Activated CD8-positive, alpha-beta T cell treated with anti-CD3 and anti-CD28 coated beads for 36 hours (primary cell): ENCODE measurements around the gene INTS2. TPM values are rescaled to one million over a fixed set of nuclear protein-coding genes. Genes with fewer than 3 reads are reported as not detected.
"Not testable (repeated sequence)": the region's sequence is repeated elsewhere in the genome, so short reads cannot be mapped to it uniquely, and the experiment has no call there.

Source experiments
- ATAC-seq: fragments of 200-7000 bp; cut with Tn5 transposase; one replicate; pipeline ENCODE4 v1.10.0; 2021; ENCODE audit warnings: mild to moderate bottlenecking, moderate library complexity
- CTCF ChIA-PET: fragments of 350-600 bp; sonication (Branson Sonifier 250); formaldehyde crosslinking; loops from one replicate; lab custom pipeline; 2021; ENCODE audit warnings: antibody characterized with exemption; lab: Charles Lee
- POLR2A ChIA-PET: fragments of 350-600 bp; sonication (Branson Sonifier 250); formaldehyde crosslinking; loops from one replicate; lab custom pipeline; 2021; ENCODE audit warnings: antibody characterized with exemption; lab: Charles Lee
- DNase-seq: peaks from one replicate; pipeline ENCODE4 v3.0.0-alpha.2; 2020
- H3K27ac Mint-ChIP-seq: one replicate; pipeline ENCODE4 v1.8.0; 2021; ENCODE audit warnings: mild to moderate bottlenecking, mixed read lengths
- H3K27me3 Mint-ChIP-seq: one replicate; pipeline ENCODE4 v1.8.0; 2021; ENCODE audit warnings: mixed read lengths
- H3K36me3 Mint-ChIP-seq: one replicate; pipeline ENCODE4 v1.8.0; 2021; ENCODE audit warnings: low read depth, mixed read lengths
- H3K4me1 Mint-ChIP-seq: one replicate; pipeline ENCODE4 v1.8.0; 2021; ENCODE audit warnings: low read depth, mixed read lengths
- H3K4me3 Mint-ChIP-seq: one replicate; pipeline ENCODE4 v1.8.0; 2021; ENCODE audit warnings: mild to moderate bottlenecking, moderate library complexity, mixed read lengths
- H3K9me3 Mint-ChIP-seq: one replicate; pipeline ENCODE4 v1.8.0; 2021; ENCODE audit warnings: mixed read lengths
- intact Hi-C: fragments of 100-400 bp; cut with micrococcal nuclease; formaldehyde crosslinking; loops from one replicate; pipeline ENCODE4 v1.10.0; 2022
- total RNA-seq, 2 experiments: library from RNA; stranded (reverse); gene quantifications; one replicate each; pipeline ENCODE4 v1.2.3, GENCODE V29; 2021
- TF ChIP-seq, protein P1 (sequence below): fragments of 200-600 bp; IDR thresholded peaks from one replicate; pipeline ENCODE4 v1.8.0; 2022; ENCODE audit warnings: antibody characterized with exemption, mild to moderate bottlenecking

The INTS2 gene
- total RNA-seq, 2 experiments from 2014 or later = 30.7 to 33.5 TPM

DNA sequence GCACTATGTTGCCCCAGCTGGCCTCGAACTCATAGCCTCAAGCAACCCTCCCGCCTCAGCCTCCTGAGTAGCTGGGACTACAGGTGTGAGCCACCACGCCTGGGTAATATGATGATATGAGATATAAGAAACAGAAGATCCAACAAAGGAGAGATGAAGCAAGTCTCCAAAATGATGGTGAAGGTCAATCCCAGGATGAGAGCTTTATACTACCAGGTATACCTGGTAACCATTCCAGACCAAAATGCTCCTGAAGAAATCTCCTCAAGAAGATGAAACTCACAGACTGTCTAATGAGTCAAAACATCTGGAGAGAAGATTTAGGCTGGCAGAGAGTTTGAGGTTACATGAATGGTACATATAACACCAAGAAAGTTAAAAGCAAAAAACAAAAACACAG, 24.5 kb downstream of the INTS2 start:
- Mint-ChIP-seq H3K36me3 (peaks cover 36% of the 10 kb centered on the region), H3K9me3 (no peaks in the 10 kb centered on the region), H3K27me3 (no peaks in the 10 kb centered on the region), H3K4me1 (no peaks in the 10 kb centered on the region), H3K4me3 (no peak overlapping the region), H3K27ac (no peak overlapping the region)
- CTCF ChIA-PET = interaction anchor here (0.6 to 2.4 kb wide), 2 partner anchors 206 to 1055 kb away, joined by 3 to 7 read pairs; no protein-coding TSS in a partner anchor
- DNase-seq = no peak
- ATAC-seq = no peak
- intact Hi-C loops = no loop called here
- POLR2A ChIA-PET = interaction anchor here (0.7 kb wide), 1 partner anchor 12 kb away, joined by 4 read pairs; no protein-coding TSS in a partner anchor
- TF ChIP-seq, protein P1, sequence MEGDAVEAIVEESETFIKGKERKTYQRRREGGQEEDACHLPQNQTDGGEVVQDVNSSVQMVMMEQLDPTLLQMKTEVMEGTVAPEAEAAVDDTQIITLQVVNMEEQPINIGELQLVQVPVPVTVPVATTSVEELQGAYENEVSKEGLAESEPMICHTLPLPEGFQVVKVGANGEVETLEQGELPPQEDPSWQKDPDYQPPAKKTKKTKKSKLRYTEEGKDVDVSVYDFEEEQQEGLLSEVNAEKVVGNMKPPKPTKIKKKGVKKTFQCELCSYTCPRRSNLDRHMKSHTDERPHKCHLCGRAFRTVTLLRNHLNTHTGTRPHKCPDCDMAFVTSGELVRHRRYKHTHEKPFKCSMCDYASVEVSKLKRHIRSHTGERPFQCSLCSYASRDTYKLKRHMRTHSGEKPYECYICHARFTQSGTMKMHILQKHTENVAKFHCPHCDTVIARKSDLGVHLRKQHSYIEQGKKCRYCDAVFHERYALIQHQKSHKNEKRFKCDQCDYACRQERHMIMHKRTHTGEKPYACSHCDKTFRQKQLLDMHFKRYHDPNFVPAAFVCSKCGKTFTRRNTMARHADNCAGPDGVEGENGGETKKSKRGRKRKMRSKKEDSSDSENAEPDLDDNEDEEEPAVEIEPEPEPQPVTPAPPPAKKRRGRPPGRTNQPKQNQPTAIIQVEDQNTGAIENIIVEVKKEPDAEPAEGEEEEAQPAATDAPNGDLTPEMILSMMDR = no peak

DNA sequence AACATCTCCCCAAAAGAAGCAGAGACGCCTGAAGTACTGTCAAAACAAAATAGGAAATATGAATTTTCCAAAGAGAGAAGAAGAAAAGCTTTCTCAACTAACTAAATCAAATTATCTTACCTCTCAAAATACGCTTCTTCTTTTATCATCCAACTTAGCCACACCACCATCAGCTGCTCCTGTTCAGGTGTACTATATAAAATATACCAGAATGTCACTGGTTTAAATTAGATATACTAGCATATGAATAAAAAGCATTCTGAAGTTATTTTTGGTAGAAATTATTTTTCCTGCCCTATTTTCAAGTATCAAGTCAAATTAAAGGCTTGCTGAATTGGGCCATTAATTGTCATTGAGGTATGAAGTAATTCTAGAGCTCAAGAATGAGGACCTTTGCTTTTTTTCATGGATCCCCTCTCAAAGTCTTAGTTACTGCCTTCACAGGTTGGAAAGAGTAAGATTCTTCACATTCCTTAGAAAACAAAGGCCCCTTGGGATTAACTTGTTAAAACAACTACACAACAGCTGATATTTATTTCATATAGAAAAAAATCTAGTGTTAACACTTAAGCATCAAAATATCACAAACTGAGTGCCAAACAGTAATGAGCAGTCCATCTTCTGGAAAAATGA, 30.1 kb downstream of the INTS2 start:
- Mint-ChIP-seq H3K4me1 (no peaks in the 10 kb centered on the region), H3K9me3 (no peaks in the 10 kb centered on the region), H3K27ac (no peak overlapping the region), H3K4me3 (no peak overlapping the region), H3K27me3 (no peaks in the 10 kb centered on the region), H3K36me3 (peaks cover 26% of the 10 kb centered on the region)
- ATAC-seq (no peak), DNase-seq (no peak)
- ChIA-PET CTCF (no interaction called here), POLR2A (no interaction called here)
- intact Hi-C loops = no loop called here
- TF ChIP-seq, protein P1 = no peak

DNA sequence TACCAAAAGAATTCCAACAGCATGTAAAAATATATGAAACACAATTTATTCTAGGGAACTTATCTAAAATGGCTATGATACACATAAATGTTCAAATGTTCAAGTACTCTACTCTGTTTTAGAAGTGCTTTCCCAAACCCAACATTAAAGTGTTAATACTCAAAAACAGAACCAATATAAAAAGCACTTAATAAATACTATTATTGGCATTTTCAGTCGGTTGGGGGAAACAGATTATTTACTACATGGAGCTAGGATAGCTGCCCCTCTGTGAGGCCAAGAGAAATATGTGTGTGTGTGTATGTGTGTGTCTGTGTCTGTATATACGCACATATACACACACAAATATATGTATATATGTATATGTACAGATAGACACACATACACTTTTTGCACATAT, 32.4 kb downstream of the INTS2 start:
- Mint-ChIP-seq H3K4me1 (no peaks in the 10 kb centered on the region), H3K27me3 (no peaks in the 10 kb centered on the region), H3K9me3 (no peaks in the 10 kb centered on the region), H3K4me3 (no peak overlapping the region), H3K36me3 (peaks cover 18% of the 10 kb centered on the region), H3K27ac (no peak overlapping the region)
- no peak for DNase-seq
- ChIA-PET CTCF (interaction anchor here (1.3 kb wide), 1 partner anchor 59 kb away, joined by 3 read pairs; no protein-coding TSS in a partner anchor), POLR2A (no interaction called here)
- no peak for ATAC-seq
- TF ChIP-seq, protein P1 = no peak
- intact Hi-C loops = no loop called here

DNA sequence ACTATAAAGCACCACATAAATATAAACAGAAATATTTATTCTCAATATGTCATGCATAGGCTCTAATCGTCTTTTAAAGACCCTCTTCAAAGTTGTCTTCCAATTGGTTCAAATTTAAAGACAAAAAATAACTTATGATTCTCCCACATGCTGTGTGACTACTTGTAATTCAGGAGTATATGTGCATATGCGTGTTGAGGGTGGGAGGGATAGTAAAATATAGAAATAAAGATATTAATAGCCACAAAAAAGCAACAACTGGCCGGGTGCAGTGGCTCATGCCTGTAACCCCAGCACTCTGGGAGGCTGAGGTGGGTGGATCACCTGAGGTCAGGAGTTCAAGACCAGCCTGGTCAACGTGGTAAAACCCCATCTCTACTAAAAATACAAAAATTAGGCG, 33.5 kb downstream of the INTS2 start:
- H3K4me3 Mint-ChIP-seq, DNase-seq, POLR2A ChIA-PET, H3K27me3 Mint-ChIP-seq, ATAC-seq, CTCF ChIA-PET, H3K9me3 Mint-ChIP-seq, intact Hi-C loops, H3K4me1 Mint-ChIP-seq, H3K27ac Mint-ChIP-seq: not testable (repeated sequence)
- H3K36me3 Mint-ChIP-seq = peaks cover 16% of the 10 kb centered on the region

DNA sequence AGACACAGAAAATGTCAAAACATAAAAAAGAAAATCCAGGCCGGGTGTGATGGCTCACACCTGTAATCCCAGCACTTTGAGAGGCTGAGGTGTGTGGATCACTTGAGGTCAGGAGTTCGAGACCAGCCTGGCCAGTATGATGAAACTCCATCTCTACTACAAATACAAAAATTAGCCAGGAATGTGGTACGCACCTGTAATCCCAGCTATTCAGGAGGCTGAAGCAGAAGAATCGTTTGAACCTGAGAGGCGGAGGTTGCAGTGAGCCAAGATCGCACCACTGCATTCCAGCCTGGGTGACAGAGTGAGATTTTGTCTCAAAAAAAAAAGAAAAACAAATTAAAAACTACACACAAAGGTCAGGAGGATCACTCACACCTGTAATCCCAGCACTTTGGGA, 40.0 kb downstream of the INTS2 start:
- H3K27me3 Mint-ChIP-seq, intact Hi-C loops: not testable (repeated sequence)

DNA sequence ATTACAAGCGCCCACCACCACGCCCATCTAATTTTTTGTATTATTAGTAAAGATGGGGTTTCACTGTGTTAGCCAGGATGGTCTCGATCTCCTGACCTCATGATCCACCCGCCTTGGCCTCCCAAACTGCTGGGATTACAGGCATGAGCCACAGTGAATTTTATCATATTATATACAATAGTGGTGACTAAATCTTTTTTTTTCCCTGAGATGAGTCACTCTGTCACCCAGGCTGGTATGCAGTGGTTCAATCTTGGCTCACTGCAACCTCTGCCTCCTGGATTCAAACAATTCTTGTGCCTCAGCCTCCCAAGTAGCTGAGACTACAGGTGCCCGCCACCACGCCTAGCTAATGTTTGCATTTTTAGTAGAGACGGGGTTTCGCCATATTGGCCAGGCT, 41.9 kb downstream of the INTS2 start:
- CTCF ChIA-PET, H3K4me3 Mint-ChIP-seq, intact Hi-C loops, H3K9me3 Mint-ChIP-seq, H3K4me1 Mint-ChIP-seq, H3K27me3 Mint-ChIP-seq, H3K27ac Mint-ChIP-seq, ATAC-seq, DNase-seq: not testable (repeated sequence)
- peaks cover 20% of the 10 kb centered on the region for H3K36me3 Mint-ChIP-seq
- POLR2A ChIA-PET = interaction anchor here (0.7 kb wide), 1 partner anchor 23 kb away, joined by 3 read pairs; no protein-coding TSS in a partner anchor

More for the DNA sequence above, 40.0 kb downstream of the INTS2 start:
- H3K4me3 Mint-ChIP-seq, ATAC-seq, H3K4me1 Mint-ChIP-seq, POLR2A ChIA-PET, CTCF ChIA-PET, DNase-seq, H3K27ac Mint-ChIP-seq, H3K9me3 Mint-ChIP-seq: not testable (repeated sequence)
- H3K36me3 Mint-ChIP-seq = peaks cover 19% of the 10 kb centered on the region
